CD4-positive, alpha-beta T cell treated with Interleukin-17A for 4 hours (primary cell): ENCODE results near the gene QDPR.
"Not testable (repeated sequence)": the region's sequence is repeated elsewhere in the genome, so short reads cannot be mapped to it uniquely, and the experiment has no call there.

Experiments
- DNase-seq: peaks from one replicate; pipeline ENCODE4 v3.0.0-alpha.2; 2020; ENCODE audit warnings: mixed read lengths

The QDPR gene

GRCh38 chr4:17511950-17512795, at the start of gene QDPR:
TSS of gene QDPR (minus strand) at chr4:17512090. CDS start at chr4:17512054, 36 bp downstream.
- peak; percentile 80 for DNase-seq

GRCh38 chr4:17561195-17561909, 49.5 kb upstream of the QDPR start:
- DNase-seq, result no peak

GRCh38 chr4:17560065-17560673, 48.3 kb upstream of the QDPR start:
- DNase-seq, result no peak

- no peak for DNase-seq
These were observed 47.8 kb upstream of the QDPR start for GRCh38 chr4:17559709-17560048.

GRCh38 chr4:17558941-17559708, 47.2 kb upstream of the QDPR start:
- no peak for DNase-seq

- DNase-seq, result no peak
These were observed 46.0 kb upstream of the QDPR start for GRCh38 chr4:17557880-17558279.

GRCh38 chr4:17556498-17556897, 44.6 kb upstream of the QDPR start:
- no peak for DNase-seq

- DNase-seq, result no peak
These were observed 42.7 kb upstream of the QDPR start for GRCh38 chr4:17554568-17554967.

GRCh38 chr4:17552427-17552826, 40.5 kb upstream of the QDPR start:
- DNase-seq, result no peak

GRCh38 chr4:17550549-17550948, 38.7 kb upstream of the QDPR start:
- DNase-seq, result no peak

- DNase-seq, result no peak
These were observed 34.8 kb upstream of the QDPR start for GRCh38 chr4:17546678-17547077.

GRCh38 chr4:17546222-17546621, 34.3 kb upstream of the QDPR start:
- no peak for DNase-seq

GRCh38 chr4:17545374-17546140, 33.7 kb upstream of the QDPR start:
- no peak for DNase-seq

- no peak for DNase-seq
These were observed 32.9 kb upstream of the QDPR start for GRCh38 chr4:17544831-17545234.

GRCh38 chr4:17544205-17544604, 32.3 kb upstream of the QDPR start:
- DNase-seq, result no peak

- not testable (repeated sequence) for DNase-seq
These were observed 25.2 kb upstream of the QDPR start for GRCh38 chr4:17537060-17537459.

GRCh38 chr4:17535906-17536305, 24.0 kb upstream of the QDPR start:
- no peak for DNase-seq

- DNase-seq, result no peak
These were observed 23.4 kb upstream of the QDPR start for GRCh38 chr4:17535242-17535641.

- no peak for DNase-seq
These were observed 22.8 kb upstream of the QDPR start for GRCh38 chr4:17534705-17535104.

- DNase-seq, result no peak
These were observed 19.8 kb upstream of the QDPR start for GRCh38 chr4:17531538-17532285.

GRCh38 chr4:17528551-17529165, 16.8 kb upstream of the QDPR start:
- no peak for DNase-seq
